ENCODE data around the gene MRPS7. TPM values are rescaled to one million over a fixed set of nuclear protein-coding genes. Genes with fewer than 3 reads are reported as not detected.
A peak's percentile ranks its signal among the peaks of the same experiment; 100 is the strongest.

MRPS7 gene
- 100 to 1,000 TPM in 1 of 2 donors, 10 to 100 TPM in 1; 62.9 to 118 TPM for total RNA-seq

DNA sequence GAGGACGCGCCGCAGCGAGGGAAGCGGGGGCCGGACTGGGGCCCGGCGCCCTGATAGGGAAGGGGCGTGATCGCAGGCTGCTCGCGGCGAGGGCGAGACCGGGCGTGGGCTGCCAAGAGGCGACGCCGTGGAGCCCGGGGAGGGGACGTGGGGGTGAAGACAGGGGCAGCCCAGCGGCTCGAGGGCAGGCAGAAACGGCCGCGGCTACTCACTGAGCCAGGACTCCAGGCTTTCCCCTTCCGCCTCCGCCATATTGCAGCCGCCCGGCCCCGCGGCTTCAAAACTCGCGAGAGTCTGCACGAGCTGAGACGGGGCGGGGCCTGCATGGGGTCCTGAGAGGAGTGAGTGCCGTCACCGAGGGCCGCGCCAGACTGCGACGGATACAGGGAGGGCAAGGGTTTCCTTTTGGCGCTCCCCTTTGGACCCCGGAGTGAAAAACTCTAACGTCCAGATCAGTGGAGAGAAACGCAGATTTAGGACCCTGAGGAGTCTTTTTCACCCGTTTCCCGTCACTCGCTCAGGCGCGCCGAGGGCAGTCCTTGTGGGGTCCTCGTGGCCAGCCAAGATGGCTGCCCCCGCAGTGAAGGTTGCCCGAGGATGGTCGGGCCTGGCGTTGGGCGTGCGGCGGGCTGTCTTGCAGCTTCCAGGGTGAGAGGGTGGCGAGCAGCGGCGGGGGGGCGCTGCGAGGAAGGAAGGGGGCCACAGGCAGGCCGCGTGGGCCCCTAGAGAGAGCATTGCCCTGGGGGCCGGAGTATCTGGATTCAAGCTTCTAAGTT is at the start of gene MRPS7, which contains the start of gene GGA3:
Gene MRPS7 (plus strand): TSS at position 544 of the 776 bp plus-strand sequence. CDS start 22 bp downstream, at position 566.
Gene GGA3 (minus strand): TSS at position 271 of the 776 bp plus-strand sequence. CDS start 19 bp downstream, at position 252.
- intact Hi-C loops (cut with DNase I) = no loop called here
- TF ChIP-seq, protein P1, sequence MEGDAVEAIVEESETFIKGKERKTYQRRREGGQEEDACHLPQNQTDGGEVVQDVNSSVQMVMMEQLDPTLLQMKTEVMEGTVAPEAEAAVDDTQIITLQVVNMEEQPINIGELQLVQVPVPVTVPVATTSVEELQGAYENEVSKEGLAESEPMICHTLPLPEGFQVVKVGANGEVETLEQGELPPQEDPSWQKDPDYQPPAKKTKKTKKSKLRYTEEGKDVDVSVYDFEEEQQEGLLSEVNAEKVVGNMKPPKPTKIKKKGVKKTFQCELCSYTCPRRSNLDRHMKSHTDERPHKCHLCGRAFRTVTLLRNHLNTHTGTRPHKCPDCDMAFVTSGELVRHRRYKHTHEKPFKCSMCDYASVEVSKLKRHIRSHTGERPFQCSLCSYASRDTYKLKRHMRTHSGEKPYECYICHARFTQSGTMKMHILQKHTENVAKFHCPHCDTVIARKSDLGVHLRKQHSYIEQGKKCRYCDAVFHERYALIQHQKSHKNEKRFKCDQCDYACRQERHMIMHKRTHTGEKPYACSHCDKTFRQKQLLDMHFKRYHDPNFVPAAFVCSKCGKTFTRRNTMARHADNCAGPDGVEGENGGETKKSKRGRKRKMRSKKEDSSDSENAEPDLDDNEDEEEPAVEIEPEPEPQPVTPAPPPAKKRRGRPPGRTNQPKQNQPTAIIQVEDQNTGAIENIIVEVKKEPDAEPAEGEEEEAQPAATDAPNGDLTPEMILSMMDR (IDR thresholded peaks at IDR 0.05) = no peak
- H3K4me3 ChIP-seq = peak within 1 kb of the TSS; percentile 93
- peak; percentile 98 for DNase-seq
- H3K4me1 ChIP-seq = peaks cover 20% of the 10 kb centered on the region
- H3K36me3 ChIP-seq = peaks cover 5% of the 10 kb centered on the region
- peak within 1 kb of the TSS; percentile 81 for H3K27ac ChIP-seq
- no peaks in the 10 kb centered on the region for H3K9me3 ChIP-seq
- no peaks in the 10 kb centered on the region for H3K27me3 ChIP-seq
- H3K9ac ChIP-seq (ENCODE audit: low read depth in 2 of 2, low read length in 2 of 2) = peak within 1 kb of the TSS; percentile 97 to 100

DNA sequence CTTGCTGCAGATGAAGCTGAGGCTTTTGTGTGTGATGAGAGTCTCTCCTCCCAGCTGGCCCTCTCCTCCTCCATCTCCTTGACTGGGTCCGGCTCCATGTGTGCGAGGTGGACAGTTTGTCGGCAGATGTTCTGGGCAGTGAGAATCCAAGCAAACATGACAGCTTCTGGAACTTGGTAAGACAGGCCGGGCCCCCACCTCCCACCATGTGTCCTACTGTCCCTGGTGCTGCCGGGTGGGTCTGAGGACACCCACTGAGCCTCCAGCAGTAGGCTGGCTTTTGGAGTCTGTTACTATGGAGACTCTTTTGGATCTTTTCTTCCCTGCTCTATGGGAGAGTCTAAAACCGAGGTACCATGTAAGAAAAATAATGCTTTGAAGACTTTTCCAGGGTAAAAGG is 43.5 kb upstream of the MRPS7 start:
- intact Hi-C loops (cut with DNase I) = no loop called here
- H3K9me3 ChIP-seq = no peaks in the 10 kb centered on the region

DNA sequence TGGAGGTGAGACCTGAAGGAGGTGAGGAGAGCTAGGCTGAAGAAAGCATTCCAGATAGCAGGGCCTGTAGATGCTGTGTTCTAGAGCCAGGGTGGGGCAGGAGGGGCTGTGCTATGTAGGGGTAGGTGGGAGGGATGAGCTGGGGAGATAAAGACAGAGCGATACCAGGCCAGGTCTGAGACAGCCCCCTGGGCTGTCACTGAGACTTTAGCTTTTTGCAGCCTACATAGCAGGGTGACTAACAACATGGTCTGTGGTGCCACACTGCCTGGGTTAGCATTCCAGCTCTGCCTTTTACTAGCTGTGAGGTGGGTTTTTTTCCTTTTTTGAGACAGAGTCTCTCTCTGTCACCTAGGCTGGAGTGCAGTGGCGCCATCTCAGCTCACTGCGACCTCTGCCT is 41.9 kb upstream of the MRPS7 start:
- Histone ChIP-seq H3K27ac (no peak overlapping the region), H3K4me3 (no peak overlapping the region), H3K9ac (ENCODE audit: low read depth in 2 of 2, low read length in 2 of 2) (no peak overlapping the region), H3K36me3 (no peaks in the 10 kb centered on the region), H3K9me3 (no peaks in the 10 kb centered on the region), H3K4me1 (no peaks in the 10 kb centered on the region), H3K27me3 (no peaks in the 10 kb centered on the region)
- intact Hi-C loops (cut with DNase I) = no loop called here
- TF ChIP-seq, protein P1 (IDR thresholded peaks at IDR 0.05) = no peak
- no peak for DNase-seq

More for the DNA sequence above, 43.5 kb upstream of the MRPS7 start:
- peaks cover 4% of the 10 kb centered on the region for H3K36me3 ChIP-seq
- H3K9ac ChIP-seq (ENCODE audit: low read depth in 2 of 2, low read length in 2 of 2) = no peak overlapping the region
- H3K4me3 ChIP-seq = no peak overlapping the region
- no peaks in the 10 kb centered on the region for H3K4me1 ChIP-seq
- no peak overlapping the region for H3K27ac ChIP-seq
- H3K27me3 ChIP-seq = no peaks in the 10 kb centered on the region
- TF ChIP-seq, protein P1 (IDR thresholded peaks at IDR 0.05) = no peak
- no peak for DNase-seq

DNA sequence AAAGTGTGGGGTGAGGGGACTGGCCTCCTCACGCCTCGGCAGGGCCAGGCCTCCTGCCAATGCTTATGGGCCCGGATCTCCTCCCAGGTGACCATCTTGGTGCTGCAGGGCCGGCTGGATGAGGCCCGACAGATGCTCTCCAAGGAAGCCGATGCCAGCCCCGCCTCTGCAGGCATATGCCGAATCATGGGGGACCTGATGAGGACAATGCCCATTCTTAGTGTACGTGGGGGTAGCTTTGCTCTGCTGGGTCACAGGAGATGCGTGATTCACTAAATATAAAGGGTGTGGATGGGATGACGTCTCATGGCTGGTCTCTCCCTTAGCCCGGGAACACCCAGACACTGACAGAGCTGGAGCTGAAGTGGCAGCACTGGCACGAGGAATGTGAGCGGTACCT is 36.7 kb upstream of the MRPS7 start:
- Histone ChIP-seq H3K4me3 (no peak overlapping the region), H3K27me3 (no peaks in the 10 kb centered on the region), H3K4me1 (no peaks in the 10 kb centered on the region), H3K9me3 (no peaks in the 10 kb centered on the region), H3K9ac (ENCODE audit: low read depth in 2 of 2, low read length in 2 of 2) (no peak overlapping the region), H3K27ac (no peak overlapping the region), H3K36me3 (peaks cover 8% of the 10 kb centered on the region)
- intact Hi-C loops (cut with DNase I) = no loop called here
- DNase-seq = no peak
- TF ChIP-seq, protein P1 (IDR thresholded peaks at IDR 0.05) = no peak

DNA sequence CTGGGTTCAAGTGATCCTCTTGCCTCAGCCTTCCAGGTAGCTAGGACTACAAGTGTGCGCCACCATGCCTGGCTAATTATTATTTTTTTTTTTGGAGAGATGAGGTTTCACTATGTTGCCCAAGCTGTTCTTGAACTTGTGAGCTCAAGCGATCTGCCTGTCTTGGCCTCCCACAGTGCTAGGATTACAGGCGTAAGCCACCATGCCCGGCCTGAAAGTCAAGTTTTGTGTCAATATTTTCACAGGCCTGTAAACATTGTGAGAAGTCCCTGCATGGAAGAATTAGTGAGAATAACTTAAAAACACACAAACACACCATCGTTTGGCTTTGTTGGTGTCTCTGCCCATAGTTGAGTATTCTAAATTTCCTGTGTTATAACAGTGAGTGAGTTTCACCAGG is 34.0 kb upstream of the MRPS7 start:
- H3K4me1 ChIP-seq = no peaks in the 10 kb centered on the region
- no peak overlapping the region for H3K4me3 ChIP-seq
- DNase-seq = no peak
- no peaks in the 10 kb centered on the region for H3K27me3 ChIP-seq
- intact Hi-C loops (cut with DNase I) = no loop called here
- H3K9me3 ChIP-seq = no peaks in the 10 kb centered on the region
- H3K27ac ChIP-seq = no peak overlapping the region
- TF ChIP-seq, protein P1 (IDR thresholded peaks at IDR 0.05) = no peak
- no peak overlapping the region for H3K9ac ChIP-seq (ENCODE audit: low read depth in 2 of 2, low read length in 2 of 2)
- peaks cover 8% of the 10 kb centered on the region for H3K36me3 ChIP-seq

All from colonic mucosa (tissue), 4 donors.